GM12872 (cell line): ENCODE measurements around the gene MSMB.

ENCODE experiments used
- TF ChIP-seq, protein P1 (sequence below): IDR thresholded peaks from 3 replicates; pipeline ENCODE4 v1.5.1; 2011; ENCODE audit warnings: low read depth, mild to moderate bottlenecking, low read length, moderate library complexity; ENCODE audit not compliant: insufficient read depth

MSMB gene

GRCh38 chr10:46016811-46017210 is 29.3 kb downstream of the MSMB start:
- TF ChIP-seq, protein P1, sequence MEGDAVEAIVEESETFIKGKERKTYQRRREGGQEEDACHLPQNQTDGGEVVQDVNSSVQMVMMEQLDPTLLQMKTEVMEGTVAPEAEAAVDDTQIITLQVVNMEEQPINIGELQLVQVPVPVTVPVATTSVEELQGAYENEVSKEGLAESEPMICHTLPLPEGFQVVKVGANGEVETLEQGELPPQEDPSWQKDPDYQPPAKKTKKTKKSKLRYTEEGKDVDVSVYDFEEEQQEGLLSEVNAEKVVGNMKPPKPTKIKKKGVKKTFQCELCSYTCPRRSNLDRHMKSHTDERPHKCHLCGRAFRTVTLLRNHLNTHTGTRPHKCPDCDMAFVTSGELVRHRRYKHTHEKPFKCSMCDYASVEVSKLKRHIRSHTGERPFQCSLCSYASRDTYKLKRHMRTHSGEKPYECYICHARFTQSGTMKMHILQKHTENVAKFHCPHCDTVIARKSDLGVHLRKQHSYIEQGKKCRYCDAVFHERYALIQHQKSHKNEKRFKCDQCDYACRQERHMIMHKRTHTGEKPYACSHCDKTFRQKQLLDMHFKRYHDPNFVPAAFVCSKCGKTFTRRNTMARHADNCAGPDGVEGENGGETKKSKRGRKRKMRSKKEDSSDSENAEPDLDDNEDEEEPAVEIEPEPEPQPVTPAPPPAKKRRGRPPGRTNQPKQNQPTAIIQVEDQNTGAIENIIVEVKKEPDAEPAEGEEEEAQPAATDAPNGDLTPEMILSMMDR: no peak

DNA sequence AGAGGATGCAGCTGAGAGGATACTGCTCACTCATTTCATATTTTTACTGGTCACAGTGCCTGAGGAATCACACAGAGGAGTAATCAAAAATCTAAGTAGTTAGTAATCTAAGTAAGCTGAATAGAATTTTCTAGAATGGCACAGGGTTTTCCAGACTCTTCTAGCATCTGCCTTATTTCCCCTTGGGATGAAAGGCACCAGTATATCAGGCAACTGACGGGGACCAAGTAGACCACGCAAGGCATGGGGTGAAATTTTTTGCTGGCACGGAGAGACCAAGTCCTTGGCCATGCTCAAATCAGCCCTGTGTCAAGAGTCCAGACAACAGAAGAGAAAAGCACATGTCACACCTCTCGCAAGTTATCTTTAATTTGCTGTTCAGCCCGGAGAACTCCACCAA is 29.9 kb downstream of the MSMB start:
- TF ChIP-seq, protein P1: no peak

- TF ChIP-seq, protein P1: no peak
These were observed 31.2 kb downstream of the MSMB start for GRCh38 chr10:46014683-46015405.

DNA sequence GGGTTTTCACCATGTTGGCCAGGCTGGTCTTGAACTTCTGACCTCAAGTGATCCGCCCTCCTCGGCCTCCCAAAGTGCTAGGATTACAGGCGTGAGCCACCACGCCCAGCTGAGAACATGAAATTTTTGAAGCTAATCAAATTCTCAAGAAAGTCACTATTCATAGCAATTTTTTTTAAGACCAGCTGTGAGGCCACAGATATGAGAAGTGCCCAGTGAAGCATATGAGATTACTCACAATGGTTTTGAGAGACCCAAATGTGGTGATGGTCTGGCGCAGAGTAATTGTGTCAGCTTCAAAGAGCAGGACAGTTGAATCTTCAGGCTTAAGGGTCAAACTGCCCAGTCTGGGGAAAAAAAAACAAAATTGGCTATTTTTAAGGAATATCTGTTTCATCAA is 31.9 kb downstream of the MSMB start:
- TF ChIP-seq, protein P1: no peak

DNA sequence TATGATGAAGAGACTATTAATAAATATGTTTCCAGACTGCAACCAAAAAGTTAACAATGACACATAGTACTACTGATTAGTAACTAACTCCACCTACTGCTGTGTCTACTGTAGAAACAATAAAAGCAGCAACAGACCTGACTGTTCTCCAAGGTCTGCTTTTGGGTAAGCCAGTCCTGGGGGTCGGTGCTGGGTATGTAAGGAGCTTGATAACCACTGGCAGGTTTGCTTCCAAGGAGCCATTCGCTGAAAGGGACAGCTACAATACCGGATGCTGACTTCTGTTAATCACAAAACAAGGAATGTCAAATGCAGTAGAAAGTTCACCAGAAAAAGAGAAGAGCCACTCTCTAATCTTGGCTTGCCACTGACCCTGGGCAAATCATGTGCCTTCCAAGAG is 33.3 kb downstream of the MSMB start:
- TF ChIP-seq, protein P1: no peak

- TF ChIP-seq, protein P1: no peak
These were observed 39.9 kb downstream of the MSMB start for GRCh38 chr10:46006219-46006618.

DNA sequence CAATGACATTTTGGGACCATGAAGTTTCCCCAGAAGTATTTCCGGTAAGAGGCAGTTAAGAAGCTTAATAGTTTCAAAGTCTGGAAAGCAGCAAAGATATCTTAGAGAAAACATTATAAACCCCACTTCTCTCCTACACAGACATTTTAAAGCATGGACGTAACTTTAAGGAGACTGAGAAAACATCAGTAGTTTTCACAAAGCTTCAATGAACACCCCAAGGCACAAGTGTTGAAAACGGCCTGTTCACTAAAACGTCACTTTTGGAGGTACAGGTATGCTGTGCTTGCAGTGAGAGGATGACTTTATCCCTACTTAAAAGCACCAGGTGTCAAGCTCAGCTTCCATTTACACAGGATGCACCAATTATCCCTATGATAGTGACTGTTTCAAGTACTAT is 40.7 kb downstream of the MSMB start:
- TF ChIP-seq, protein P1: no peak
